ENCODE data around the gene DLGAP1. TPM values are rescaled to one million over a fixed set of nuclear protein-coding genes. Genes with fewer than 3 reads are reported as not detected.

The DLGAP1 gene
- total RNA-seq, 1 donor from 2014 or later = 0.63 TPM

GRCh38 chr18:4084382-4084900 lies 370.7 kb downstream of the DLGAP1 start:
- no peak overlapping the region for H3K4me3 ChIP-seq (ENCODE audit: low read depth, low read length)
- no peak for DNase-seq (ENCODE audit: low read depth)
- no peak for TF ChIP-seq CTCF (conservative IDR thresholded peaks at IDR 0.05; ENCODE audit: low read depth, low read length)

DNA sequence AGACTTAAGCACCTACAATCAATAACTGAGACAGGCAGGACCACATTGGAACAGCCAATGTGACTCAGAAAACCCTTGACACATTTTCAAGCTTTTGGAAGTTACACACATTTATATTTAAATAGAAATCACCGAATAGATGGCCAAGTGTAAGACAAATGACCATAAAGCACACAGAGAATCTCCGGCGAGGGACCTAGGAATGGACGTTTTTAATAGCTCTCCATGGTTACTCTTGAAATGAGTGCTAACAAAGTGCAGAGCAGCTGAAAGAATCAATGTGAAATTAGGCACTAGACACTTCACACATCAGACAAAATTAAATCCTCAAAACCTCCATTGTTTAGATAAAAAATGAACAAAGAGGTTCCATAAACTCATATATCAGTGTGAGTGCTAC lies 376.9 kb downstream of the DLGAP1 start:
- no peak for DNase-seq (ENCODE audit: low read depth)
- no peak for TF ChIP-seq CTCF (conservative IDR thresholded peaks at IDR 0.05; ENCODE audit: low read depth, low read length)
- no peak overlapping the region for H3K4me3 ChIP-seq (ENCODE audit: low read depth, low read length)

DNA sequence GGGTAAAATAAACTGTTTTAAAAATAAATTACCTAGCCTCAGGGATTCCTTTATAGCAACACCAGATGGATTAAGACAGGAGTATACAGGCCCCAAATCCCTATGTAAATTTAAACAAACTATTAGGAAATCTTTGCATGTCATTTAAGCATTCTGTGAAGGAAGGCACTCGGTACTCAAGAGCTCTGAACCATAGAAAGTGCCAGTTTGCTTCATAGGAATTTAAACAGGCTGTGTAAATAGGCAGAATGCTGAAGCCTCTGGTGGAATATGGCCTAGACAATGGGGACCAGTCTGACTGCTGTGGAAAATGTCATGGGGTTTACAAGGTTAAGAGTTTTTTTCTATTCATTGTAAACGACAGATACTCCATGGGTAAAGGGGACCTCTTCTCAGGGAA lies 377.4 kb downstream of the DLGAP1 start:
- H3K4me3 ChIP-seq (ENCODE audit: low read depth, low read length) = no peak overlapping the region
- TF ChIP-seq CTCF (conservative IDR thresholded peaks at IDR 0.05; ENCODE audit: low read depth, low read length) = no peak

DNA sequence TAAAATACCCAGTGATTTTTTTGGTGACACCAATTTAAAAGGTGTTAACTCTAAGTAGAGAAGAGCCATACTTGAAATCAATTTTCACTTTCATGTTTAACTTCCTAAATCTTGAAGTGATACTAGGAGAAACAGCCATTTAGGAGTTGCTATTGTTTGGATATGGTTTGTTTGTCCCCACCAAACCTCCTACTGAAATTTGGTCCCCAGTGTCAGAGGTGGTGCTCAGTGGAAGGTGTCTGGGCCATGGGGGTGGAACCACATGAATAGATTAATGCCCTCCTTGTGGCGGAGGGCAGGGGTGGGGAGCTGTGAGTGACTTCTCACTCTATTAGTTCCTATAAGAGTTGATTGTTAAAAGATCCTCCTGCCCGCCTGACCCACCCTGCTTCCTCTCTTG lies 377.9 kb downstream of the DLGAP1 start:
- H3K4me3 ChIP-seq (ENCODE audit: low read depth, low read length) = no peak overlapping the region
- no peak for DNase-seq (ENCODE audit: low read depth)
- no peak for TF ChIP-seq CTCF (conservative IDR thresholded peaks at IDR 0.05; ENCODE audit: low read depth, low read length)

More for the DNA sequence above, 377.4 kb downstream of the DLGAP1 start:
- no peak for DNase-seq (ENCODE audit: low read depth)

- no peak for DNase-seq (ENCODE audit: low read depth)
- TF ChIP-seq CTCF (conservative IDR thresholded peaks at IDR 0.05; ENCODE audit: low read depth, low read length) = no peak
- H3K4me3 ChIP-seq (ENCODE audit: low read depth, low read length) = no peak overlapping the region
Observed at GRCh38 chr18:4074647-4075046, 380.5 kb downstream of the DLGAP1 start.

GRCh38 chr18:4069183-4069582 lies 385.9 kb downstream of the DLGAP1 start:
- no peak overlapping the region for H3K4me3 ChIP-seq (ENCODE audit: low read depth, low read length)
- TF ChIP-seq CTCF (conservative IDR thresholded peaks at IDR 0.05; ENCODE audit: low read depth, low read length) = no peak
- DNase-seq (ENCODE audit: low read depth) = no peak

DNA sequence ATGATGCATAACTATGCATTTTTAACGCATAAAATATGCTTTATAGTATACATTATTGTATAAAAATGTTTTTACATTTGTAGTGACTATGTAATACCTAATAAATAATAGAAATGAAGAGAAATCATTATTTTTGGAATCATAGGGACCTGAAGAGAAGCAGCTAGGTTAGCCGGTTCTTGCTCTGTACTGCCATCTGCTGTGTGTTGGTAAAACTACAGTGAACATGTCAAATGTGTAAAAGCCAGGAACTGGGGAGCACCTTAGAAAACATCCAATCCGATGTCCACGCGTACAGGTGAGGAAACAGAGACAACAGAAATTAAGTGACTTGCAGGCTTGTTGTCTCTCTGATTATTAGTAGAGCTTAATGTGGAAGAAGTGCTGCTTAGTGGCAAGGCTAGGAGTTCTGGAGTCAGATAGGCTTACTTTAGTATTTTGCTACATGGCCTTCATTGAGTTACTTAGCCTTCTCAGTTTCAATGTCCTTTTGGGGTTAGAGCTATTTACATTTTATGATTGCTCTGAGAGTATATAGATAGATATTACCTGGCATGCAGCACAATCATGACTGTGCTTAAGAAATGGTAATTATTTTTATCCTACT lies 386.5 kb downstream of the DLGAP1 start:
- no peak overlapping the region for H3K4me3 ChIP-seq (ENCODE audit: low read depth, low read length)
- peak; percentile 86 for TF ChIP-seq CTCF (conservative IDR thresholded peaks at IDR 0.05; ENCODE audit: low read depth, low read length)
- DNase-seq (ENCODE audit: low read depth) = no peak
